Measurements from ENCODE around the gene NOMO2.
"Not testable (repeated sequence)": the region's sequence is repeated elsewhere in the genome, so short reads cannot be mapped to it uniquely, and the experiment has no call there.

The NOMO2 gene

DNA sequence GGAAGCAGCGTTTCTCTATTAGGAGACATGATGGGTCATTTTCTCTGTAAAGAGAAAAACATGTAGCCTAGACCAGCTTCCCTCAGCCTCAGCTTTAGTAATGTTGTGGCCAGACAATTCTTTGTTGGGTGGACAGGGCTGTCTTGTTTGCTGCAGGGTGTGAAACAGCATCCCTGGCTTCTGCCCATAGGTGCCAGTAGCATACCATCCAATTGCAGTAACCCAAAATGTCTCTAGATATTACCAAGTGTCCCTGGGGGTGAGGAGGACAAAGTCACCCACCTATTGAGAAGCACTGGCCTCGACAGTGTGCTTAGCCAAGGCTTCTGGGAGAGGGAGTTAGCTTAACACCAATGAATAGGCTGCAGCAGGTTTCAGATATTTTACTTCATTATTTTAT lies 14.0 kb upstream of the NOMO2 start:
- H3K27ac ChIP-seq; DNase-seq (ENCODE audit: low read depth, low spot score): not testable (repeated sequence)

DNA sequence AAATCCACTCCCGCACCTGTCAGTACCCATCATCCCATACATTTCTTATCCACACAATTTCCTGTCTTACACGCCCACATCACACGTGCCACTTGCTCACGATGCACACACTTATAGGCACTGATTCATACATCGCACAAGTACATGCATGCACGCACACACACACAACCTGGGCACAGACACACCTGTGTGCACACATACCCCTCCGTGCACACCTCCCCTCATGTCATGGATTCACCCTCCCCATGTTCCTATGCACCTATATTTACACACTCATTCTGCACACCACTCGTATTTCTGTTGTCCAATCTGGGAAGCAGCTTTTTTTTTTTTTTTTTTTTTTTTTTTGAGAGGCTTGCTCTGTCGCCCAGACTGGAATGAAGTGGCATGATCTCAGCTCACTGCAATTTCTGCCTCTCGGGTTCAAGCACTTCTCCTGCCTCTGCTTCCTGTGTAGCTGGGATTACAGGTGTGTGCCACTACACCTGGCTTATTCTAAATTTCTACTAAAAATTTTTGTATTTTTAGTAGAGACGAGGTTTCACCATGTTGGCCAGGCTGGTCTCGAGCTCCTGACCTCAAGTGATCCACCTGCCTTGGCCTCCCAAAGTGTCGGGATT lies 13.5 kb upstream of the NOMO2 start:
- H3K27ac ChIP-seq; DNase-seq (ENCODE audit: low read depth, low spot score): not testable (repeated sequence)

GRCh38 chr16:18573887-18574286 lies 12.0 kb upstream of the NOMO2 start:
- DNase-seq (ENCODE audit: low read depth, low spot score); H3K27ac ChIP-seq: not testable (repeated sequence)

DNA sequence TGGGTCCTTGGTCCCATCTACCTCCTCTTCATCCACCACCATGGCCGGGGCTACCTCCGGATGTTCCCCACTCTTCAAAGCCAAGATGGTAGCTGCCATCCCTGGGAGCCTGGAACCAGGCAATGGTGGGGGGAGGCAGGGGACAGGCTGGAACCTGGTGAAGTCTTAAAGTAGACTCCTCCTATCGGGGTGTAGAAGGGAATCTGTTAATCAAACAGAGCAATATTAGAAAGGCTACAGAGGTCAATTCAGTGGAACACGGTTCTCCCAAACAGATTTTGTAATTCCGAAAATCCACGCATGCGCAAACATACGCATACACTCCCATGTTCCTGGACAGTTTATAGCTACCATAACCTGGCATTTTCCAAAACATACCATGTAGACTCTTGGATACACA lies 11.1 kb upstream of the NOMO2 start:
- H3K27ac ChIP-seq: not testable (repeated sequence)

GRCh38 chr16:18571307-18571850 lies 9.5 kb upstream of the NOMO2 start:
- not testable (repeated sequence) for DNase-seq (ENCODE audit: low read depth, low spot score); H3K27ac ChIP-seq

More for the DNA sequence above, 11.1 kb upstream of the NOMO2 start:
- not testable (repeated sequence) for DNase-seq (ENCODE audit: low read depth, low spot score)

- DNase-seq (ENCODE audit: low read depth, low spot score); H3K27ac ChIP-seq: not testable (repeated sequence)
Observed at GRCh38 chr16:18570529-18571306, 8.8 kb upstream of the NOMO2 start.

DNA sequence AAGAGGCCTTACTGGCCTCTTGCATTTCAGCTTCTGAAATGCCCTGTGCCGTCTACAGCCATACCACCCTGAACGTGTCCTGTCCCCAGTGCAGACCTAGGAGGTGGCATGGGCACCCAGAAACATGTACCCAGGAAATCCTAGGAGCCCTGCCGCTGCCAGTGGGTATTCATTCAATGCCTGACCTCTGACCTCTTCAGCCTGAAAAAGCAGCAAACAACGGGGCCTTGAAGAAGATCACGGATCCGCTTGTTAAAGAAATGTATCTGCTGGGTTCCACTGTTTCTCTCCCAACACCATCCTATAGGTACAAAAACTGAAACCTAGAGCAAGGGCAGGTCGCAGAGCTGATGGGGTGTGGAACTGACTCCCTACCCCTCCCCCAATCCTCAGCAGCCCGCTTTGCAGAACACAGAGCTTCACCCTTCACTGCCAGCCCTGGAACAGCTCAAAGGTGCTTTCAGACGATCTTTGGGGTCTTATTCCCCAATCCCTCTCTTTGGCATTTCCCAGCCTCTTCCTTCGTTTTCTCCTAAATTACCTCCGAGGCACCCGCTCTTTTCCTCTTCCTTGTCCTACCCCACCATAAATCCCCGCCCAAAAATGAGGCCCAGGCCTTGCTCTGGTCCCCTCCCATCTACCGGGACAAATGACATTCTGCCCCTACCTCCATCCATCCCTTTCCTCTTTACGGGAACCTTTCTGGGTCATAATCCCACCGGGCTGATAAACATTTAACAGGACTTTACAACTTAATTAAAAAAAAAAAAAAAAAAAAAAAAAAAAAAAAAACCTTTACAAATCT lies 1.3 kb downstream of the NOMO2 start:
- DNase-seq (ENCODE audit: low read depth, low spot score); H3K27ac ChIP-seq: not testable (repeated sequence)

DNA sequence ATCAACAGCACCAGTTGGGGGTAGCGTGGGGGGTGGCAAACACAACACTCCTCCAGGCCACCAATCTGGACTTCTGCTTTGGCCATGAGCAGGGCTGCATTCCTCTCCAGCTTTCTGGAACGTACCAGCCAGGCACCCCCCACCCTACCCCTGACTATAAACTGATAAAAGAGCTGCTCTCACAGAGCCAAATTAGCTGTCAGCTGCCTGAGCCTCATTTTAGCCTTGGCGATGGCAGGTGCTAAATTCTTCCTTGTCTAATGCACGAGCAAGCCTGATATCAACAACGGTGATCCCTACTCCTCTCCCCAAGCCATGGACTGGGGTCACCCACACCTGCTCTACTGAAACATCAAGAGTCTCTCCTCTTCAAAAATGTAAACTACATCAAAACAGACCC lies 8.2 kb downstream of the NOMO2 start:
- H3K27ac ChIP-seq; DNase-seq (ENCODE audit: low read depth, low spot score): not testable (repeated sequence)

DNA sequence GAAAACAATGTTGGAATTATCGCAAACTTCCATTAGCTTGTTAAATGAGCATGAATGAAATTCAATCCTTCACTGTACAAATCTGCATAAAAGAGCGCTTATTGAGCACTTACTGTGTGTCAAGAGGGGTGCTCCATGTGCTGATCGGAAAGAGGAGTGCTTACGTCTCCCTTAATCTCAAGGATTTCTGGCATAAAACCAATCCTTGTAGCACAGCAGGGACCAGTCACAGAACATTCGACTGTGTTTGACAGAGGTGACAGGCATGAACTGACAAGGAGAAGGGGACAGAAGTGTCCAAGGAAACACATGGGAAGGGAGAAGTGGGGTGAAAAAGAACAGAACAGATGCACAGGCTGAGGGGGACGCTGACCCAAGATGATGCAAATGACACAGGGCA lies 14.5 kb downstream of the NOMO2 start:
- not testable (repeated sequence) for DNase-seq (ENCODE audit: low read depth, low spot score); H3K27ac ChIP-seq

GRCh38 chr16:18546853-18547252 lies 15.0 kb downstream of the NOMO2 start:
- DNase-seq (ENCODE audit: low read depth, low spot score); H3K27ac ChIP-seq: not testable (repeated sequence)

- not testable (repeated sequence) for H3K27ac ChIP-seq; DNase-seq (ENCODE audit: low read depth, low spot score)
Observed at GRCh38 chr16:18544232-18545081, 17.4 kb downstream of the NOMO2 start.

DNA sequence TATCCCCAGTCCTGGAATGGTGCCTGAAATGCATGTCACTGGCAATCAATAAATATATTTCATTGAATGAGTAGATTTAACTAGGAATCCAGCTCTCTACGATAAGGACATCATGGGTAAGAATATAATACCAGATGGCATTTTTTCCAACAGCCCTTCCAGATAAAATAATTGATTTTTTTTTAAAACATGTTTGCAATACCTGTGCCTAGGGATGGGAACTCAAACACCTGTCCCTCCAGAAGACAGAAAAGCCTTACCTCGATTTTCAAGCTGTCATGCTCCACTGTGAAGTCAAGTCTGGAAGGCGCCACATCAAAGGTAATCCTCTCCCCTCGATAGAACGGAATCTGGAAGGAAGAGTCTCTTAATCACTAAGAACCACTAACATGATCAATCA lies 20.0 kb downstream of the NOMO2 start:
- H3K27ac ChIP-seq; DNase-seq (ENCODE audit: low read depth, low spot score): not testable (repeated sequence)

DNA sequence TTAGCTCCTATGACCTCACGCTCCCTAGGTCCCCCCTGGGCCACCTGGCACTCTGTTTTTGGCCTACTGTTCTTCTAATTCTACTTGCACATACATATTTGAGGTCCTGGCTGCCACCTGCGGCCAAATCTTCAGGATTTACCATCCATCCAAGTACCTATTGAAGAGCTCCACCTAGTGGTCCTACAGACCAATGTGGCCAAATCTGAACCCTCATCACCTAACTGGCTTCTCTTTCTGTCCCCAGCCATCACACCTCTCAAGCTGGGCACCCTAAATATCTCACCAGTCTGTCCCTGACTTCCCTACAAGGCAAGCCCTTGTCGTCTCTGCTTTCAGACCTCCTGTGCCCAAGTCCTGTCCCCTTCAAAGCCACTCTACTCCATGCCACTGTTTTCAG lies 24.9 kb downstream of the NOMO2 start:
- not testable (repeated sequence) for H3K27ac ChIP-seq; DNase-seq (ENCODE audit: low read depth, low spot score)

DNA sequence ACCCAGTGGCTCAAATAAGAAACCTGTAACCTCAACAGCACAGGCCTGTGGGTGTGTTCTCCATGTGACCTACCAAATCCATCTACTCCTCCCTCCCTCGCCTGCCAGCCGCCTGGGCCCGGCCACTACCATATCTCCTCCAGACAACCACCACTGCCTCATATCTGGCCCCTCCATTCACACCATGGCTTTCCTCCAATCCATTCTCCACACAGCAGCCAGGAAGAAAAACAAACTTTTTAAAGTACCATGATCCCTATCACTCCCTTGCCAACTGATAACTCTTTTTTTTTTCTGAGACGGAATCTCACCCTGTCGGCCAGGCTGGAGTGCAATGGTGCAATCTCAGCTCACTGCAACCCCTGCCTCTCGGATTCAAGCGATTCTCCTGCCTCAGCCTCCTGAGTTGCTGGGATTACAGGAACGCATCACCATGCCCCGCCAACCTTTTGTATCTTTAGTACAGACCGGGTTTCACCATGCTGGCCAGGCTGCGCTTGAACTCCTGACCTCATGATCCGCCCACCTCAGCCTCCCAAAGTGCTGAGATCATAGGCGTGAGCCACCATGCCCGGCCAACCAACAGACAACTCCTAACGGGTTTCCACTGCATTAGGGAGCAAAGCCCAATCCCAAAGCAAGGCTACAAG lies 26.3 kb downstream of the NOMO2 start:
- not testable (repeated sequence) for DNase-seq (ENCODE audit: low read depth, low spot score); H3K27ac ChIP-seq

DNA sequence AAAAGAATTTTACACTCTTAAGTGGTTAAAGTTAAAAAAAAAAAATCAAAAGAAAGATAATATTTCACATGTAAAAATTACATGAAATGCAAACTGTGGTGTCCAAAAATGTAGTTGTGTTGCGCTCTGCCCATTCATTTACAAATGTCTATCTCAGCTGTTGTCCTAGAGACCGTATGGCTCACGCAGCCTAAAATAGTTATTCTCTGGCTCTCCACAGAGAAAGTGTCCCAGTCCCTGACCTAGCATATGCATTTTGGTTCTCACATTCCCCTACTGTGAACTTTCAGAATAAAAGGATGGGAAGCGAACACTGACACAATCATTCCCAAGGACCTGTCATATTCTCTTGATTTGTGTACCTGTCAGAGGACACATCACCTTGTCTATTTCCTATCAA lies 27.6 kb downstream of the NOMO2 start:
- not testable (repeated sequence) for H3K27ac ChIP-seq; DNase-seq (ENCODE audit: low read depth, low spot score)

GRCh38 chr16:18531323-18531722 lies 30.6 kb downstream of the NOMO2 start:
- H3K27ac ChIP-seq: not testable (repeated sequence)

DNA sequence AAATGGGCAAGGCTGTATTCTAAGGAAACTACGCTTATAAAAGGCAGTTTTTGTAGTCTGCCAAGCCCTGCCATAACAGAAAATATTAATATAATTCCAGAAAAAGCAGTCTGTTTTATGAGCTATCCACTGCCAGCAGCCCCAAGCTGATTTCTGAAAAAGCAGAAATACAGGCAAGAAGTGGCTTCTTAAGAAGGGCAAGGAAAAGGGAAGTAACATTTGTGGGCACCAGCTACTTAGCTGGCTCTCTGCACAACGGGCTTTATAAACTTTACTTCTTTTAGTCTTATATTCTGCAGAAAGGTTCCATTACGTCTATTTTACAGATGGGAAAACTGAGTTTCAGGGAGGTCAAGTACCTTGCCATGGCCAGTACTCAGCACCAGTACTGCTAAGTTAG lies 31.6 kb downstream of the NOMO2 start:
- not testable (repeated sequence) for H3K27ac ChIP-seq; DNase-seq (ENCODE audit: low read depth, low spot score)

More at GRCh38 chr16:18531323-18531722, 30.6 kb downstream of the NOMO2 start:
- DNase-seq (ENCODE audit: low read depth, low spot score): not testable (repeated sequence)

GRCh38 chr16:18526547-18526946 lies 35.4 kb downstream of the NOMO2 start:
- not testable (repeated sequence) for H3K27ac ChIP-seq; DNase-seq (ENCODE audit: low read depth, low spot score)

GRCh38 chr16:18525882-18526482 lies 35.9 kb downstream of the NOMO2 start:
- DNase-seq (ENCODE audit: low read depth, low spot score); H3K27ac ChIP-seq: not testable (repeated sequence)

Data from epithelial cell of prostate (primary cell).